ENCODE measurements around the gene STAC.
"Not testable (repeated sequence)": the region's sequence is repeated elsewhere in the genome, so short reads cannot be mapped to it uniquely, and the experiment has no call there.

STAC gene

GRCh38 chr3:36477655-36478054 is 97.4 kb downstream of the STAC start:
- DNase-seq (ENCODE audit: low read depth, low spot score): no peak

GRCh38 chr3:36480911-36481648 is 100.8 kb downstream of the STAC start:
- no peak for DNase-seq (ENCODE audit: low read depth, low spot score)

- no peak for DNase-seq (ENCODE audit: low read depth, low spot score)
Measured at GRCh38 chr3:36482256-36482655, 102.0 kb downstream of the STAC start.

- no peak for DNase-seq (ENCODE audit: low read depth, low spot score)
Measured at GRCh38 chr3:36482880-36483279, 102.6 kb downstream of the STAC start.

- DNase-seq (ENCODE audit: low read depth, low spot score): no peak
Measured at GRCh38 chr3:36483709-36484108, 103.4 kb downstream of the STAC start.

GRCh38 chr3:36484386-36484785 is 104.1 kb downstream of the STAC start:
- peak; percentile 18 for DNase-seq (ENCODE audit: low read depth, low spot score)

- no peak for DNase-seq (ENCODE audit: low read depth, low spot score)
Measured at GRCh38 chr3:36486009-36486795, 105.9 kb downstream of the STAC start.

- no peak for DNase-seq (ENCODE audit: low read depth, low spot score)
Measured at GRCh38 chr3:36487616-36488015, 107.3 kb downstream of the STAC start.

GRCh38 chr3:36488077-36488789 is 107.9 kb downstream of the STAC start:
- DNase-seq (ENCODE audit: low read depth, low spot score): no peak

- DNase-seq (ENCODE audit: low read depth, low spot score): no peak
Measured at GRCh38 chr3:36489101-36489500, 108.8 kb downstream of the STAC start.

GRCh38 chr3:36489679-36490425 is 109.5 kb downstream of the STAC start:
- no peak for DNase-seq (ENCODE audit: low read depth, low spot score)

- DNase-seq (ENCODE audit: low read depth, low spot score): no peak
Measured at GRCh38 chr3:36493051-36493450, 112.7 kb downstream of the STAC start.

- DNase-seq (ENCODE audit: low read depth, low spot score): no peak
Measured at GRCh38 chr3:36494461-36495109, 114.3 kb downstream of the STAC start.

GRCh38 chr3:36496684-36497633 is 116.7 kb downstream of the STAC start:
- DNase-seq (ENCODE audit: low read depth, low spot score): no peak

GRCh38 chr3:36500053-36500452 is 119.7 kb downstream of the STAC start:
- not testable (repeated sequence) for DNase-seq (ENCODE audit: low read depth, low spot score)

- DNase-seq (ENCODE audit: low read depth, low spot score): no peak
Measured at GRCh38 chr3:36501616-36502015, 121.3 kb downstream of the STAC start.

- DNase-seq (ENCODE audit: low read depth, low spot score): no peak
Measured at GRCh38 chr3:36505393-36505792, 125.1 kb downstream of the STAC start.

GRCh38 chr3:36511791-36512486 is 131.6 kb downstream of the STAC start:
- no peak for DNase-seq (ENCODE audit: low read depth, low spot score)

- no peak for DNase-seq (ENCODE audit: low read depth, low spot score)
Measured at GRCh38 chr3:36512555-36512954, 132.3 kb downstream of the STAC start.

Measured in smooth muscle cell of the brain vasculature (primary cell).